Nephron progenitor cell (in vitro differentiated cells): Measurements from ENCODE around the gene PRR30.

Source experiments
- DNase-seq: peaks from one replicate; pipeline ENCODE4 v3.0.0; 2021
- H3K27ac Mint-ChIP-seq: 2 replicates; pipeline ENCODE4 v1.8.0; 2021; ENCODE audit warnings: mild to moderate bottlenecking, moderate library complexity, mixed read lengths
- H3K27me3 Mint-ChIP-seq: 2 replicates; pipeline ENCODE4 v1.8.0; 2021; ENCODE audit warnings: mild to moderate bottlenecking, low read depth, mixed read lengths; ENCODE audit not compliant: poor library complexity
- H3K36me3 Mint-ChIP-seq: 2 replicates; pipeline ENCODE4 v1.8.0; 2021; ENCODE audit warnings: low read depth, mixed read lengths
- H3K4me1 Mint-ChIP-seq: 2 replicates; pipeline ENCODE4 v1.8.0; 2021; ENCODE audit warnings: mixed read lengths
- H3K4me3 Mint-ChIP-seq: 2 replicates; pipeline ENCODE4 v1.8.0; 2021; ENCODE audit warnings: mild to moderate bottlenecking, moderate library complexity, mixed read lengths
- H3K9me3 Mint-ChIP-seq: 2 replicates; pipeline ENCODE4 v1.8.0; 2021; ENCODE audit warnings: mild to moderate bottlenecking, moderate library complexity, mixed read lengths
- TF ChIP-seq, protein P1 (sequence below): fragments of 200-600 bp; sonication (generic); IDR thresholded peaks from 2 replicates; pipeline ENCODE4 v1.5.0; 2021; ENCODE audit warnings: antibody characterized with exemption

PRR30 gene

DNA sequence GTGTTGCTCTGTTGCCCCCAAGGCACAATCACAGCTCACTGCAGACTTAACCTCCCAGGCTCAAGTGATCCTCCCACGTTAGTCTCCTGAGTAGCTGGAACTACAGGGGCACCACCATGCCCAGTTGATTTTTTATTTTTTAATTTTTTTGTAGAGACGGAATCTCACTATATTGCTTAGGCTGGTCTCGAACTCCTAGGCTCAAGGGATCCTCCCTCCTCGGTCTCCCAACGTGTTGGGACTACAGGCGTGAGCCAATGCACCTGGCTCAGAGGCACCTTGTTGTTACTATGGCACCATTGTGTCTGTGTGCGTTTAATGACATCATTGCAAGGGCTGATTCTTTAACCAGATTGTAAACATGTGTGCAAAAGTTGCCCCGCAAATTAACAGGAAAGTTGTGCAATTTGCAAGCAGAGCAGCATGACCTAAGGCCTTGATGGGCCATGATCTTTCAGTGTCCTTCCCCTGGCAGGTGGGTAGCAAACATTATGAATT, 32.2 kb upstream of the PRR30 start:
- H3K4me1 Mint-ChIP-seq = peaks cover 21% of the 10 kb centered on the region
- peaks cover 7% of the 10 kb centered on the region for H3K27me3 Mint-ChIP-seq
- no peak for DNase-seq
- H3K36me3 Mint-ChIP-seq = no peaks in the 10 kb centered on the region
- no peak overlapping the region for H3K27ac Mint-ChIP-seq
- TF ChIP-seq, protein P1, sequence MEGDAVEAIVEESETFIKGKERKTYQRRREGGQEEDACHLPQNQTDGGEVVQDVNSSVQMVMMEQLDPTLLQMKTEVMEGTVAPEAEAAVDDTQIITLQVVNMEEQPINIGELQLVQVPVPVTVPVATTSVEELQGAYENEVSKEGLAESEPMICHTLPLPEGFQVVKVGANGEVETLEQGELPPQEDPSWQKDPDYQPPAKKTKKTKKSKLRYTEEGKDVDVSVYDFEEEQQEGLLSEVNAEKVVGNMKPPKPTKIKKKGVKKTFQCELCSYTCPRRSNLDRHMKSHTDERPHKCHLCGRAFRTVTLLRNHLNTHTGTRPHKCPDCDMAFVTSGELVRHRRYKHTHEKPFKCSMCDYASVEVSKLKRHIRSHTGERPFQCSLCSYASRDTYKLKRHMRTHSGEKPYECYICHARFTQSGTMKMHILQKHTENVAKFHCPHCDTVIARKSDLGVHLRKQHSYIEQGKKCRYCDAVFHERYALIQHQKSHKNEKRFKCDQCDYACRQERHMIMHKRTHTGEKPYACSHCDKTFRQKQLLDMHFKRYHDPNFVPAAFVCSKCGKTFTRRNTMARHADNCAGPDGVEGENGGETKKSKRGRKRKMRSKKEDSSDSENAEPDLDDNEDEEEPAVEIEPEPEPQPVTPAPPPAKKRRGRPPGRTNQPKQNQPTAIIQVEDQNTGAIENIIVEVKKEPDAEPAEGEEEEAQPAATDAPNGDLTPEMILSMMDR = no peak
- no peak overlapping the region for H3K4me3 Mint-ChIP-seq
- H3K9me3 Mint-ChIP-seq = no peaks in the 10 kb centered on the region

DNA sequence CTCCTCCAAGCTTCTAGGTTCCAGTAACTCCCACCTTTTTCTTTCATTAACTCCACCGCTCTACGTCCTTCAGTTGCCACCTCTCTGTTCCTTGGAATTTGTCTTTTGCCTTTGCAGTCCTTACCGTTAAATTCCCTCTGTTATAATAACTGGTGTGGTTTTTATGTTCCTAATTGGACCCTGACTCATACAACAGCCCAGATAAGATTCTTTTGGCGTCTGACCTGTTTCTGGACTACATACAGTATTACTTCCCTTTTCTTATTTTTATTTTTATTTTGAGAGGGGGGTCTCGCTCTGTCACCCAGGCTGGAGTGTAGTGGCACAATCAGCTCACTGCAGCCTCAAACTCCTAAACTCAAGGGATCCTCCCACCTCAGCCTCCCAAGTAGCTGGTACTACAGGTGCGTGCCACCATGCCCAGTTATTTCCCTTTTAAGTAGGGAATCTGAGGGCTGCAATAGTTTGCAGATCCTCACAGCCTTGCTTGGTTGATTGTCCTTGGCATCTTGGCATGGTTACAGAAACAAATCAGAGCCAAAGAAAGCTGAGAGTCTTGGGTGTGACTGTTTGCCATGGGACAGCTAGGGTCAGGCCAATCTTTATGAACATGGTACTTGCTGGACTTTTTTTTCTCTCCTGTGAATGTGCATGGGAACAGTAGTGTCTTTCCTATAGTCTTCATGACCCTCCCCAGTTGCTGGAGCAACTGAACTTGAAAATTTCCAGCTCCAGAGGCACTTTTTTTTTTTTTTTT, 31.5 kb upstream of the PRR30 start:
- peaks cover 22% of the 10 kb centered on the region for H3K4me1 Mint-ChIP-seq
- H3K27ac Mint-ChIP-seq = no peak overlapping the region
- H3K36me3 Mint-ChIP-seq = no peaks in the 10 kb centered on the region
- no peaks in the 10 kb centered on the region for H3K9me3 Mint-ChIP-seq
- DNase-seq = no peak
- H3K27me3 Mint-ChIP-seq = peaks cover 4% of the 10 kb centered on the region
- TF ChIP-seq, protein P1 = no peak
- H3K4me3 Mint-ChIP-seq = no peak overlapping the region

DNA sequence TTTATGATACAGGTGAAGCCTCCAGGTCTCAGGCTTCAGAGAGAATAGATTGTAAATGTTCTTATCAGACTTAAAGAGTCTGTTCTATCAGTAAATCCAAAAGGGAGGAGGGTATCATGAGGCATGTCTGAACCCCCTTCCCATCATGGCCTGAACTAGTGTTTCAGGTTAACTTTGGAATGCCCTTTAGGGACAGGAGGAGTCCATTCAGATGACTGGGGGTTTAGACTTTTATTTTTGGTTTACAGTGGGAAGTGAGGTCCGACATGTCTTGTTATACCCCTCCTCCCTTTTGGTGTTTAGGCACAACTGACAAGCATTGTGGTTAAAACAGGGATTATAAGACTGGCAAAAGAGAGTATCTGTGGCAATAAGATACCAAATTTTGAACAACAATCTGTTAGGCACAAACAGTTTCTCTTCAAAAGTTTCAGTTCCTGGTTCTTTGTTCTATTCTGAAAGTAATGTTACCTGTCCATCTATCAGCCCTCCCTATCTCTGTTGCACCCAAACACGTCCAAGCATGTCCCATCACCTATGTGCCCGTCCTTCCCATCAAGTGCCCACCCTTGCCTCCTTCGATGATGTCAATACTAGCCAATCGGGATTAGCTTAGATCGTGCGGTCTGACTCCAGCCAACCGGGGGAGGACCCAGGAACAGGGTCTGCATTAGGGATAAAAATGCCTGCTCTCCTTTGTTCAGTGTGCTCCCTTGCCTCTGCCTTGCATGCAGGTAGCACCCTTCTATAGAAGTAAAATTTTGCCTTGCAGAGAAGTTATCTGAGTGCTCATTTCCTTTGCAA, 26.0 kb upstream of the PRR30 start:
- DNase-seq = no peak
- Mint-ChIP-seq H3K4me3 (no peak overlapping the region), H3K4me1 (peaks cover 20% of the 10 kb centered on the region), H3K27me3 (peaks cover 4% of the 10 kb centered on the region), H3K9me3 (no peaks in the 10 kb centered on the region), H3K27ac (no peak overlapping the region), H3K36me3 (no peaks in the 10 kb centered on the region)
- TF ChIP-seq, protein P1 = no peak

DNA sequence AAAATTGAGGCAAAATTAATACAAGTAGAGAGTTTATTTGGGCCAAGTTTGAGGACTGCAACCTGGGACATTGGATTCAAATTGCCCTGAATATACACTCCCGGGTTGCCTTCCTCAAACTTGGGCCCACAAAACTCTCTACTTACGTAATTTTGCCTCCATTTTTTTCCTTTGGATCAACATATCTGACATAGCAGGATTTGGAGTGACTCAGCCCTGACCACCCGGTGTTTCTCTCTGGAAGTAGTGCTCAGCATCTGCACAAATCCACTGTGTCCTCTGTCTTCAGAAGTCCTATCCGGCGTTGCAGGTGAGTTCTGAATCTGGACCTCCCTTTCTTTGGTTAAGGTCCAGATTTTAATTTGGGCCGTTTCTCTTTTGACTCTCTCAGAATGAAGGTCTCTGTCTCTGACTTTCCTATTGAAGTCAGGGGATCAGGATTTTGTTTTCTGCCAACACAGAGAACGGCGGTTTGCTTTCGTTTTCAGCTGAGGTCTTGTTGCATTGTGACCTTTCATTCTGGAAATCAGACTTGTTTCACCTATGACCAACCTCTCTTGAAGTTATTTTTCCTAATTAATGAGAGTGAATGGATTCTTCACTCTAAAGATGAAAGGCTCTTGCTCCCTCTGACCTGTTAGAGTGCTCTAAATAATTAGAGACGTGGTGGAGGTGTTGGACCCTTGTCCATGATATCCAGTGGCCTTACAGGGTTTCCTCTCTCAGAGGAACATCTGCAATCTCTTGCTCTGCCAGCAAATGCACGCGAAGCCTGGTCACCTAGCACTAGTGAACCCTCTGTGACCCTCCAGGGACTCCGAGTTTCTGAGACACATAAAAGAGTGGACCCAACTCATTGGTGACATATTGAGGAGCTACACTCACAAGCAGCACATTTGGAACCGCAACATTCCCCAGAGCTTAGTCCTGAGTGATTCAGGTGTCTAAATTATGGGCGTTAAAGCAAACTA, 23.2 kb upstream of the PRR30 start:
- Mint-ChIP-seq H3K27me3 (no peaks in the 10 kb centered on the region), H3K4me3 (no peak overlapping the region), H3K4me1 (peaks cover 30% of the 10 kb centered on the region), H3K27ac (no peak overlapping the region), H3K9me3 (no peaks in the 10 kb centered on the region), H3K36me3 (no peaks in the 10 kb centered on the region)
- no peak for DNase-seq
- TF ChIP-seq, protein P1 = no peak

DNA sequence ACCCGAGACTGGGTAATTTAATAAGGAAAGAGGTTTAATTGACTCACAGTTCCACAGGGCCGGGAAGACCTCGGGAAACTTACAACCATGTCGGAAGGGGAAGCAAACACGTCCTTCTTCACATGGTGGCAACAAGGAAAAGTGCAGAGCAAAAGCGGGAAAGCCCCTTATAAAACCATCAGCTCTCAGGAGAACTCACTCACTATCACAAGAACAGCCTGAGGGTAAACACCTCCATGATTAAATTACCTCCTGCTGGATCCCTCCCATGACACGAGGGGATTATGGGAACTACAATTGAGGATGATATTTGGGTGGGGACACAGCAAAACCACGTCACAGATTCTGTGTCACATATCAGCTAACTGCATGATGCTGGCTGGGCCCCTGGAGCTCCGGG, 21.0 kb upstream of the PRR30 start:
- Mint-ChIP-seq H3K27ac (no peak overlapping the region), H3K9me3 (no peaks in the 10 kb centered on the region), H3K4me3 (no peak overlapping the region), H3K36me3 (no peaks in the 10 kb centered on the region), H3K4me1 (peaks cover 20% of the 10 kb centered on the region), H3K27me3 (peaks cover 2% of the 10 kb centered on the region)
- TF ChIP-seq, protein P1 = no peak
- no peak for DNase-seq
